22Rv1 (cell line): ENCODE data around the gene STX18.

Experiments
- ZFX ChIP-seq: fragments of 450-650 bp; IDR thresholded peaks from 2 replicates; pipeline ENCODE4 v1.6.1; 2017; ENCODE audit warnings: antibody characterized with exemption, borderline replicate concordance
- TF ChIP-seq, protein P1 (sequence below): fragments of 450-650 bp; IDR thresholded peaks from 2 replicates; pipeline ENCODE4 v1.5.1; 2017; ENCODE audit warnings: mild to moderate bottlenecking

DNA sequence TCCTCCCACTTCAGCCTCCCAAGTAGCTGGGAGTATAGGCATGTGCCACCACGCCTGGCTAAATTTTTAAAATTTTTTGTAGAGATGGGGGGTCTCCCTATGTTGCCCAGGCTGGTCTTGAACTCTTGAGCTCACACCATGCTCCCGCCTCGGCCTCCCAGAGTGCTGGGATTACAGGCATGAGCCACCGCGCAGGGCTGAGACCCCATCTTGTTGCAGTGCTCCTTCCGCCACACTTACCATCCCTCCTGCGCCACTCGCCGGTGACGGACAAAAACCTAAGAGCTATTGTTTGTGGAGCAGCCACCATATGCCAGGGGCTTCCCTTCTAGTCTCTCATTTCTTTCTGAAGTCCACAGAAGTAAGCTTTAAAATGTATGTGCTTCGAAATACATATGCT lies 120.5 kb downstream of the STX18 start:
- TF ChIP-seq, protein P1, sequence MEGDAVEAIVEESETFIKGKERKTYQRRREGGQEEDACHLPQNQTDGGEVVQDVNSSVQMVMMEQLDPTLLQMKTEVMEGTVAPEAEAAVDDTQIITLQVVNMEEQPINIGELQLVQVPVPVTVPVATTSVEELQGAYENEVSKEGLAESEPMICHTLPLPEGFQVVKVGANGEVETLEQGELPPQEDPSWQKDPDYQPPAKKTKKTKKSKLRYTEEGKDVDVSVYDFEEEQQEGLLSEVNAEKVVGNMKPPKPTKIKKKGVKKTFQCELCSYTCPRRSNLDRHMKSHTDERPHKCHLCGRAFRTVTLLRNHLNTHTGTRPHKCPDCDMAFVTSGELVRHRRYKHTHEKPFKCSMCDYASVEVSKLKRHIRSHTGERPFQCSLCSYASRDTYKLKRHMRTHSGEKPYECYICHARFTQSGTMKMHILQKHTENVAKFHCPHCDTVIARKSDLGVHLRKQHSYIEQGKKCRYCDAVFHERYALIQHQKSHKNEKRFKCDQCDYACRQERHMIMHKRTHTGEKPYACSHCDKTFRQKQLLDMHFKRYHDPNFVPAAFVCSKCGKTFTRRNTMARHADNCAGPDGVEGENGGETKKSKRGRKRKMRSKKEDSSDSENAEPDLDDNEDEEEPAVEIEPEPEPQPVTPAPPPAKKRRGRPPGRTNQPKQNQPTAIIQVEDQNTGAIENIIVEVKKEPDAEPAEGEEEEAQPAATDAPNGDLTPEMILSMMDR = no peak
- TF ChIP-seq ZFX = no peak
